ENCODE results near the gene TRAT1. TPM values are rescaled to one million over a fixed set of nuclear protein-coding genes. Genes with fewer than 3 reads are reported as not detected.

Gene TRAT1
- total and polyA plus RNA-seq, 8 donors = 0.28 to 4.8 (median 0.46) TPM; not detected in 5

DNA sequence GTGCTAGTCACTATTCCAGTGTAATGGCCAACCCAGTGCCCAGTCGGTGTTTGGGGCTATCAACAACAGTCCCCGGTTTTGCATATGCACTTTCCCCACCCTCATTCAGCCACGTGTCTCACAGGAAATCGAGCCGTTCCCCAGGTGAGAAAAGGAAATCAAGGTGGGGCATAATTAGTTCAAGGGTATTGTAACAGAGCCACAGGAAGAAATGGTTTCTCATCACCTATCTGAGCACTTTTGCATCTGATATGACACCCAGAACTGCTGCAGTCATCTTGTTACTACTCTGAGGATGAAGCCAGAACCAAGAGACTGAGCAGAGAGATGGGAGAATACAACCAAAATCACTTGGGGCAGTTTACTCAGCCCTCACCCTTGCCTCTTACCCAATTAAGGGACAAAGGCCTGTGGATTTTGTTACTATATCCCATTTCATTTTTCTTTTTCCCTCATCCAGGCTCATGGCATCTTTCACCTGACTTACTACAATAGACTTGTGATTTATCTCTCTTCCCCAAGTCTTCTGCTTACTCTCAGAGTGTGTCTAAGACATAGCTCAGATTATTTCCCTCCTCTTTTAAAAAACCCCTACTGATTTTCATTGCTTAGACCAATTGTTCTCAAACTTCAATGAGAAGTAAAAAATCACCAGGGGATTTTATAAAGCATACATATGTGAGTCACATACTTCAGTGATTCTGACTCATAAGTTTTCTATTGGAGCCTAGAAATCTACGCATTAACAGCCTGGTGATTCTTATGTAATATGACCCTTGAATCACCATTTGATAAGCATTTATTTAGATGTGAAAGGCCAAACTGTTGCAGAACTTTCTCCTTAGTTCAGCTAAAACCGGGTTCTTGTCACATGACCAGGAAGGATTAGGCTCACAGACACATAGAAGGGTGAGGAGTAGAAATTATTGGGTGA is 40.5 kb downstream of the TRAT1 start:
- WGBS, 5 donors = 44 to 49% (median 48%) methylated on average over 7 of the region's 7 CpGs
- no peaks in the 10 kb centered on the region for H3K4me1 ChIP-seq
- no peaks in the 10 kb centered on the region for H3K9me3 ChIP-seq
- H3K27me3 ChIP-seq = no peaks in the 10 kb centered on the region
- H3K4me3 ChIP-seq = no peak overlapping the region
- no peaks in the 10 kb centered on the region for H3K36me3 ChIP-seq
- TF ChIP-seq POLR2A (IDR thresholded peaks at IDR 0.05) (no peak), EP300 (IDR thresholded peaks at IDR 0.05) (no peak), POLR2AphosphoS5 (IDR thresholded peaks at IDR 0.05) (no peak)
- TF ChIP-seq, protein P1, sequence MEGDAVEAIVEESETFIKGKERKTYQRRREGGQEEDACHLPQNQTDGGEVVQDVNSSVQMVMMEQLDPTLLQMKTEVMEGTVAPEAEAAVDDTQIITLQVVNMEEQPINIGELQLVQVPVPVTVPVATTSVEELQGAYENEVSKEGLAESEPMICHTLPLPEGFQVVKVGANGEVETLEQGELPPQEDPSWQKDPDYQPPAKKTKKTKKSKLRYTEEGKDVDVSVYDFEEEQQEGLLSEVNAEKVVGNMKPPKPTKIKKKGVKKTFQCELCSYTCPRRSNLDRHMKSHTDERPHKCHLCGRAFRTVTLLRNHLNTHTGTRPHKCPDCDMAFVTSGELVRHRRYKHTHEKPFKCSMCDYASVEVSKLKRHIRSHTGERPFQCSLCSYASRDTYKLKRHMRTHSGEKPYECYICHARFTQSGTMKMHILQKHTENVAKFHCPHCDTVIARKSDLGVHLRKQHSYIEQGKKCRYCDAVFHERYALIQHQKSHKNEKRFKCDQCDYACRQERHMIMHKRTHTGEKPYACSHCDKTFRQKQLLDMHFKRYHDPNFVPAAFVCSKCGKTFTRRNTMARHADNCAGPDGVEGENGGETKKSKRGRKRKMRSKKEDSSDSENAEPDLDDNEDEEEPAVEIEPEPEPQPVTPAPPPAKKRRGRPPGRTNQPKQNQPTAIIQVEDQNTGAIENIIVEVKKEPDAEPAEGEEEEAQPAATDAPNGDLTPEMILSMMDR (IDR thresholded peaks at IDR 0.05) = no peak
- intact Hi-C loops (cut with DNase I; ENCODE audit: low total_unique reads) = no loop called here
- DNase-seq = peak in 1 of 2 donors; percentile 10
- H3K27ac ChIP-seq = peak overlapping the region in 1 of 5 donors; percentile 14

DNA sequence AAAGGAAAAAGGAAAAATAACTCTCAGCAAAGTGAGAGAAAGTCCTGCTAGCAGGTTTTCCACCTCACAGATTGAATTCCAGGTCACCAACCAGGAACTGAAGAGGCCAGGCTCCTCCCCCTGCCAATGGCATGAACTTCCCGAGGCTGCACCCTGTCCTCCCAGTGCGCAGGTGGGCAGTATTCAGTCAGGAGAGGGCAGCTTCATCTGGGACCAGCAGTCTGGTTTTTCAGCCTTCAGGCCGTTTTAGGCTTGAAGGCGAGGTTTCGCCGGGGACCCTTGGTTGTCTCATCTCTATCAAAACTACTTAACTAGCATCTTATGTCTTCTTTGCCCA is 41.2 kb downstream of the TRAT1 start:
- Histone ChIP-seq H3K4me3 (no peak overlapping the region), H3K9me3 (no peaks in the 10 kb centered on the region), H3K27me3 (no peaks in the 10 kb centered on the region), H3K36me3 (no peaks in the 10 kb centered on the region), H3K4me1 (no peaks in the 10 kb centered on the region), H3K27ac (no peak overlapping the region)
- no peak for TF ChIP-seq POLR2AphosphoS5 (IDR thresholded peaks at IDR 0.05)
- TF ChIP-seq POLR2A (IDR thresholded peaks at IDR 0.05) = no peak
- TF ChIP-seq, protein P1 (IDR thresholded peaks at IDR 0.05) = no peak
- no peak for TF ChIP-seq EP300 (IDR thresholded peaks at IDR 0.05)
- peak in 1 of 2 donors; percentile 9 for DNase-seq
- WGBS, 5 donors = 84 to 90% (median 86%) methylated on average over 6 of the region's 6 CpGs
- intact Hi-C loops (cut with DNase I; ENCODE audit: low total_unique reads) = no loop called here

GRCh38 chr3:108877901-108878300 is 55.3 kb downstream of the TRAT1 start:
- no peaks in the 10 kb centered on the region for H3K4me1 ChIP-seq
- DNase-seq = no peak
- no peaks in the 10 kb centered on the region for H3K36me3 ChIP-seq
- no peak overlapping the region for H3K27ac ChIP-seq
- intact Hi-C loops (cut with DNase I; ENCODE audit: low total_unique reads) = no loop called here
- H3K27me3 ChIP-seq = no peaks in the 10 kb centered on the region
- no peaks in the 10 kb centered on the region for H3K9me3 ChIP-seq
- no peak overlapping the region for H3K4me3 ChIP-seq
- WGBS, 5 donors = 28 to 58% (median 53%) methylated on average over 1 of the region's 1 CpG
- TF ChIP-seq POLR2A (IDR thresholded peaks at IDR 0.05) (no peak), POLR2AphosphoS5 (IDR thresholded peaks at IDR 0.05) (no peak), EP300 (IDR thresholded peaks at IDR 0.05) (no peak)
- TF ChIP-seq, protein P1 (IDR thresholded peaks at IDR 0.05) = no peak

- Histone ChIP-seq H3K4me3 (no peak overlapping the region), H3K36me3 (no peaks in the 10 kb centered on the region), H3K27ac (no peak overlapping the region), H3K4me1 (no peaks in the 10 kb centered on the region), H3K9me3 (no peaks in the 10 kb centered on the region), H3K27me3 (no peaks in the 10 kb centered on the region)
- intact Hi-C loops (cut with DNase I; ENCODE audit: low total_unique reads) = no loop called here
- DNase-seq = no peak
- no peak for TF ChIP-seq POLR2A (IDR thresholded peaks at IDR 0.05)
- TF ChIP-seq EP300 (IDR thresholded peaks at IDR 0.05) = no peak
- TF ChIP-seq, protein P1 (IDR thresholded peaks at IDR 0.05) = no peak
- no peak for TF ChIP-seq POLR2AphosphoS5 (IDR thresholded peaks at IDR 0.05)
- WGBS, 5 donors = 79 to 90% (median 85%) methylated on average over 8 of the region's 8 CpGs
Observed at GRCh38 chr3:108879915-108880314, 57.3 kb downstream of the TRAT1 start.

Data from stomach (tissue), 9 donors.